NT2/D1 (cell line): ENCODE results near the gene DAAM1.

Experiments
- SUZ12 ChIP-seq: IDR thresholded peaks from 2 replicates; pipeline ENCODE4 v1.6.1; 2011; ENCODE audit not compliant: insufficient read length, insufficient read depth; ENCODE audit errors: extremely low read depth
- YY1 ChIP-seq: IDR thresholded peaks from 2 replicates; pipeline ENCODE4 v1.6.1; 2011; ENCODE audit not compliant: insufficient read length, insufficient read depth
- ZNF274 ChIP-seq: IDR thresholded peaks from 2 replicates; pipeline ENCODE4 v1.6.1; 2011; ENCODE audit warnings: mild to moderate bottlenecking, low read depth, low read length

- TF ChIP-seq SUZ12 (no peak), ZNF274 (no peak), YY1 (no peak)
Measured at GRCh38 chr14:59188461-59189090, at the start of gene DAAM1.
